Mammary epithelial cell (primary cell): Measurements from ENCODE around the gene TMEM151A.

Source experiments
- CTCF ChIP-seq, 2 donors: IDR thresholded peaks in 1 of 2; conservative IDR thresholded peaks in 1 of 2; 2 replicates each; pipeline ENCODE4 v1.5.1; 2011 to 2012; ENCODE audit warnings: inconsistent platforms in 2 of 2, low read length in 2 of 2, mild to moderate bottlenecking in 2 of 2, control low read depth in 1 of 2, low read depth in 1 of 2; ENCODE audit not compliant: insufficient read depth in 1 of 2; ENCODE audit errors: extremely low read depth in 1 of 2
- EZH2 ChIP-seq: IDR thresholded peaks from 2 replicates; pipeline ENCODE4 v1.6.1; 2012; ENCODE audit warnings: low read length, inconsistent platforms, borderline replicate concordance

DNA sequence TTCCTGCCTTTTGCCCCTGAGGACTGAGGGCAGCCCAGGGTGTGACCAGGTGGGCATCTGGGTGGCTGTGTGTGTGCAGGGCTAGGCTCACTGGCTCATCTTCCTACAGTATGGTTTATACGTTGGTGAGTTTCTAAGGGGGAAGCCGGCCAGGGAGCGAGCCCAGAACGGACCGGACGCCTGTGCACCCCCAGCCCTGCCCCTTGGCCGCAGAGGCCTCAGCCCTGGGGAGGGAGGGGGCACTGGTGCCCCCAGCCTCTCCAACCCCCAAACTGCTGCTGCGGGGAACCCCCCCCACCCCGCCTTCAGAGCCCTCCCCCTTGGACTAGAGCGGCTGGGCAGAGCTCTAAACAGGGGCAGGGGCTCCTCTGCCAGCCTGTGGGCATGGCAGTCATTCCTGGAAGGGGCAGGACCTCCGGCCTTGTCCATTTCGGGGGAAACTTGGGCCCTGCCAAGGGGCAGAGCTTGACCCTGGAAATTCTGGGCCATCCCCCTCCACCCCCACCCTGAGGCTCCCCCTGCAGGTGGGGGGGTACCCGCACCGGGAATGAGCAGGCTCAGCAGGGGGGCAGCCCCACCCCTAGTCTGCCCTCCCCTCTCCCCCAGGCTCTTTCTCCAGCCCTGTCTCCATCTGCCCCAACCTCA lies 8.1 kb upstream of the TMEM151A start:
- TF ChIP-seq CTCF (conservative IDR thresholded peaks at IDR 0.05 in 1 of 2, IDR thresholded peaks at IDR 0.05 in 1 of 2; ENCODE audit: extremely low read depth in 1 of 2, insufficient read depth in 1 of 2, low read depth in 1 of 2, low read length in 2 of 2) (no peak), EZH2 (no peak)
